ENCODE measurements around the gene PCMT1.
"Not testable (repeated sequence)": the region's sequence is repeated elsewhere in the genome, so short reads cannot be mapped to it uniquely, and the experiment has no call there.

The PCMT1 gene

DNA sequence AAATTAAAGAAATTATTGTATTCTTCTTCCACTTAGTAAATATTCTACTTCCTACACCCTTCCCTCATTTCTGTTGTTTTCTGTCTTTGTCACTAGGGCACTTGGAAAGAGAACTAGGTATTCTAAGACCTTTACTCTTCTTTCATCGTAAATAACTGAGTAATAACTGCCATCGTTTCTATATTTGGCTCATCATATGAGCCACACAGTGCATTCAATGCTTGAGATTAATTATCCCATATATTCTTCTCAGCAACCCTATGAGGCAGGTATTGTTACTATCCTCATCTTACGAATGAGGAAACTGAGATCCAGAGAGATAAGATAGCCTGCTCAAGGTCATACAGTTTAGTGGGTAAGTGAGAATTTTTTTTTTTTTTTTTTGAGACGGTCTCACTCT, 75.8 kb downstream of the PCMT1 start:
- no peak for DNase-seq

DNA sequence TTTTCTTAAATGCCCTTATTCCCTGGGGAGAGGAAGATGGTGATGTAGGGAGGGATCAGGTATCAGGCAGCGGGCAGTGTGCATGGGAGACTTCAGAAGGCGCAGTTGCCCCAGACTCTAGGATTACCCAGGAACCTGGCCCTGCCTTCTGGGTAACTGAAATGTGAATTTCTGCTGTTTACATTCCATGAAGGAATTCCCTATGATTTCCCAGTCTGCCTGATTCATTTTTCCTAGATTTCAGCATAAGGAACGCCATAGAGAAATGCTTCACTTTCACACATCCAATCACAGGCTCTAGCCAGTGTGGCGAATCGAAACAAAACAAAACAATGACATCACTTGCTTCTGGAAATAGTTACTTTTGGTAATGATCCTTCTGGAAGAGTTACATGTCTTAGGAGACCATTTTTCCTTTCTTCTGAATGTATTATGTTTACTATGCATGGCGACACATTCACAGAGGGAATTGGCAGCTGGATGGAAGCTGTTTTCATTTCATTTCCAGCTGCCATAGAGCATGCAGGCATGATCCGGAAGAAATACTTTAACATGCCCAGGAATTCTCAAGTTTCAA, 81.3 kb downstream of the PCMT1 start:
- no peak for DNase-seq

DNA sequence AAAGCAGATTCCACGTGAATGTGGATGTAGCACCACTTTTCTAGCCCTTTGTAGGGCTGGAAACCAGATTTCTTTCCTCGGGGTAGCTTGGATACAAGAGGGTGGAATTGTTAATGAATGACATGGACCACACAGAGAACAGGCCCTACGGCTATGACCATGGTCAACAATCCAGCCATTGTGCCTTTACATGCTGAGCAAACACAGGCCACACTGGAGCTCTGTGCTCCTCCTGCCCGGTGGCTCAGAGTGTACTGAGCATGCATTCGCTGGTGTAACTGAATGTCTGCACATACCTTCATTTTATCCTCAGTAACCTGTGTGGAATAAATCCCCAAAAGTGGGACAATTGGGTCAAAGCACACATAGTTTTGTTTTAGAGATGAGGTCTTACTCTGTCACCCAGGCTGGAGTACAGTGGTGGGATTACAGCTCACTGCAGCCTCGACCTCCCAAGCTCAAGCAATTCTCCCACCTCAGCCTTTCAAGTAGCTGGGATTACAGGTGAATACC, 81.8 kb downstream of the PCMT1 start:
- no peak for DNase-seq

DNA sequence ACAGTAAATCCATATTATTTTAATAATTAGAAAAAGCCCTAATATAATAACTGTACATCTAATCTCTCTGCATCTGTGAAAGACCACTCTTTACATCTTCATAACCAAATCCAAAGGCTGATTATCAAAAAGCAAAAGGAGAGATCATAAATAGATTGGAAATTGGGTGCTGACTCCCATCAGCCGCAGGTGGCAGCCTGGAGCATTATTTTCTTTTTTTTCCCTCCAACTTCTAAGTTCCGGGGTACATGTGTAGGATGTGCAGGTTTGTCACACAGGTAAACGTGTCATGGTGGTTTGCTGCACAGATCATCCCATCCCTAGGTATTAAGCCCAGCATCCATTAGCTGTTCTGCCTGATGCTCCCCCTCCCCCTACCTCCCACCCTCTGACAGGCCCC, 84.1 kb downstream of the PCMT1 start:
- DNase-seq, result no peak

DNA sequence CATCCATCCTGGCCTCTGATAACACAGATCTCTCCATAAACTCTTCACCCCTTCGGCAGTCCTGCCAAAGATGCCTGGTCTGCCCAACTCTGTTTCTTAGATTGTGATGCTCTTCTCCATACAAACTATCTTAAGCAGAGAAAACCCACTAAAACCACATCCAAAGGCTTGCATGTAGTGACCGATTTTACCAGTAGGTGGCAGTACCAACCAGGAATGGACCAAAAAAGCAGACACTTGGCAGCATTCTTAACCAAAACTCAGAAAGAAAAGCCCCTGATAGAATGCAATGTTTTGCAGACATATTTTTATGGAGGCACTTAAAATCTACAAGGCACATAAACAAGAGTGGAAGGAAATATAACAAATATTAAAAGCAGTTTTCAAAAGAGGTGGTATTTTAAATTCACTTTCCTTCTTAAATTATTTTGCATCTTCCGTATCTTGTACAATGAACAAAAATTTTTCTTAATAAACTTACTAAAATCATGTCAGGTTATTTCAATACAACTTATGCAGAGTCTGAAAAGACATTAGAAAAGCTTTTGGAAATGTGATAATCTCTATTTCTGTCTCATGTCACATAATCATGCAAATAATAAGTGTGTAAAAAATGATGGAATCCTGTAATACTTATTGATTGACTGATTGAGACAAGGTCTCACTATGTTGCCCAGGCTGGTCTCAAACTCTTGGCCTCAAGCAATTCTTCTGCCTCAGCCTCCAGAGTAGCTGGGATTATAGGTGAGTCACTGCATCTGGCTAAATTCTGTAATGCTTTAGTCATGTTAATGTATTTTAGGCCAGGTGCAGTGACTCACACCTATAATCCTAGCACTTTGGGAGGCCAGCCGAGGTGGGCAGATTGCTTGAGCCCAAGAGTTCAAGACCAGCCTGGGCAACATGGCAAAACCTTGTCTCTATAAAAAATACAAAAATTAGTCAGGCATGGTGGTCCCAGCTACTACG, 85.3 kb downstream of the PCMT1 start:
- peak; percentile 60 for DNase-seq

DNA sequence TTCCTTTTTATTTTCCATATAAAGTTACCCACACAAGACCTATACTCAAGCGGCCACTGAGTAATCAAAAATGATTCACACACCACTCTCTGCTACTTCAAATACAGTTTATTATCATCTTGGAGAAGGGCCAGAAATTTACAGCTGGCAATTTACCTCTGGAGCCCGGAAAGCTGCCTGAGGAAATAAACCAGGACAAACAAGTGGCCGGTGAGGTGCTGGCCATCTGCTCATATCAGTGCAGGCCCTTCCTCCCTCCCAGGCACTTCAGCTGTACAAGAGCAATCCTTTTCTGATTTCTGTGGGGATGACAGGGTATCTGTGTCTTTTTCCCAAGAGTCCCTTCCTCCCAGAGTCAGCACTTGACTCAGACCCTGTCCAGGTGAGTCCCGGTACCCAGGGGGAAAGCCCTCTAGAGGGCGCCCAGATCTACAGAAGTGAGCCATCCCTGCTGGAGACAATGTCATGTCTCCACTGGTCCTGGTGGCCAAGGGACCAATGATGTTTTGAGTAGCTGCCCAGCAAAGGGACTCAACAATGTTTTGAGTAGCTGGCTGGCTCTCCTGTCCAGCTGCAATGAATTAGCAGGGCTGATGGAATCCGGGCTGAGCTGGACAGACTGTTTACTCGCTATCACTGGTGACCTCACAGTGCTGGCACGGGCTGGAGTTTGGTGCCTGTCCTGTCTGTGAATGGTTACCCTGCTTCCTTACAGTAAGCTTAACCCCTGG, 91.0 kb downstream of the PCMT1 start:
- peak; percentile 49 for DNase-seq

DNA sequence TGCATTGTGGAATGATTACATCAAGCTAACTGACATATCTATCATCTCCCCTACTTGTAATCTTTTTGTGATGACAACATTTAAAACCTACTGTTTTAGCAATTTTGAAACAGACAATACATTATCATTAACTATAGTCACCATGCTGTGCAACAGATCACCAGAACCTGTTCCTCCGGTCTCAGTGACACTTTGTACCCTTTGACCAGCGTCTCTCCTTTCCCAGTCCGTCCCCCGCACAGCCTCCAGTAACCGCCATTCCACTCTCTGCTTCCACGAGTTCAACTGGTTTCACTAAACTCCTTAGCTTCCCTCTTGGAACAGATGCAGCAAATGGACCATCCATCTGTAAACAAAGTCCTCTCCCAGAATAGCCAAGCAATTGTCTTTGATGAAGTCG, 92.8 kb downstream of the PCMT1 start:
- DNase-seq, result no peak

DNA sequence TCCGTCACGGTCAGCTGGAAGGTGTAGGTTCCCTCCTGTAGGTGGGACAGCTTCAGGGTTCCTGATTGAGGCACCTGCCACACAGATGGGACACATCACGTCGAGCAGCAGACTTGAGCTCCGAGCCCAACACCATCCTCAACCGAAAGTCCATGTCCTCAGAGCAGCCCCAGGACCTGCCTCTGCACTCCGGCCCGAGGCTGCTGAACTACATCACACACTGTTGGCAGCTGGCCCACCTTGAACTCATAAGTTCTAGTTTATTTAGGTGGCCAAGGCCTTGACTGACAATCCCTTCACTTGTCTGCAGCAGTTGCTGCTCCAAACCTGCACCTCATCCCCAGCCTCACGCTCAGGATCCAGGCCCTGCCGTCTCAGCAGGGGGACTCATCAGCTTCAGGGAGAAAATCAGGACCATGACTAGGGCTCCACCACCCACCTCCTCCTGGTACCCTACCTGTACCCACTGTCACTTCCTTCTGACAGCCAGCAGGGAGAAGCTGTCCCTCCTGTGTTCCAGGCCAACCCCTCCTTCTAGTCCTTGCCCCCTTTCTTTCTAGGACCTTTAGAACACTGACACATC, 93.6 kb downstream of the PCMT1 start:
- no peak for DNase-seq

DNA sequence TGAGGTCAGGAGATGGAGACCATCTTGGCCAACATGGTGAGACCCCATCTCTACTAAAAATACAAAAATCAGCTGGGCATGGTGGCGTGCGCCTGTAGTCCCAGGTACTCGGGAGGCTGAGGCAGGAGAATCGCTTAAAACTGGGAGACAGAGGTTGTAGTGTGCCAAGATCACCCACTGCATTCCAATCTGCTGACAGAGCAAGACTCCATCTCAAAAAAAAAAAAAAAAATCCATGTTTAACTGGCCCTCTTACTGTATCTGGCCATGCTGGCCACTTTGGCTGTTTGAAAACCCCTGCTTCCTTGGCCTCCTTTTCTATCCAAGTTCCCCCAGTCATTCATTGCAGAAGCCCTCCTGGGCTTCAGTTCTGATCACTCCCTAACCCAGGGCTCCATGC, 94.5 kb downstream of the PCMT1 start:
- DNase-seq, result not testable (repeated sequence)

DNA sequence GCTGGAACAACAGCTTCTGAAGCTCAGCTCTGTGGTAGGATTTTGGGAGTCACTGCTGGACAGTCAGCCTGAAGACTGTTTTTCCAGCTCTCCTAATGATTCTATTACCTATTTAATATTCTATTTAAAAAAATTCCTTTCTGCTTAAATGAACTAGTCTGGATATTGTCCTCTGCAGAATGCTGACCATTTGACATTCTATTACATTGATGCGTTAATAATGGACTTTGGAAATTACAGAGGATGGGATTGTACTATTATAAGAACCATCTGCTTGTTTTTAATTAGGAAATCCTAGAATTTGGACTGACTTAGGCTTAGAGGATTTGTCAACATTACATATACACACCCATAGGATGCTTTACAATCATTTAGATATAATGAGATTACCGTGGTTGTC, 94.9 kb downstream of the PCMT1 start:
- no peak for DNase-seq

DNA sequence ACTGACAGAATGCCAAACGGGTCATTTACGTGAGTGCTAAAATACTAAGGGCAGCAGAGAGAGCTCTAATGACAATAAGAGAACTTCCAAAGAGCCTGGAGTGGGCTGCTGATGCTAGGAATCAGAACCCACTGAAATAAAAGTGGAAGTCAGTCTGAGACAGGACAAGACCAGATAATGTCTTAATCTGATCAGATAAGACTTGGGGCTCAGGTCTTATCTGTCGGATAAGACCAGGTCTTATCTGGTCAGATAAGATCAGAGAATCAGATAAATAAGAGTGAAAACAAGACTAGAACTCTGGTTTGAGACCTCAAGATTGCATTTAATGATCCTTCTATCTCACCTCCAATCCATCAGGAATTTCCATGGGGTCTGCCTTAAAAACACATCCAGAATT, 96.0 kb downstream of the PCMT1 start:
- no peak for DNase-seq

DNA sequence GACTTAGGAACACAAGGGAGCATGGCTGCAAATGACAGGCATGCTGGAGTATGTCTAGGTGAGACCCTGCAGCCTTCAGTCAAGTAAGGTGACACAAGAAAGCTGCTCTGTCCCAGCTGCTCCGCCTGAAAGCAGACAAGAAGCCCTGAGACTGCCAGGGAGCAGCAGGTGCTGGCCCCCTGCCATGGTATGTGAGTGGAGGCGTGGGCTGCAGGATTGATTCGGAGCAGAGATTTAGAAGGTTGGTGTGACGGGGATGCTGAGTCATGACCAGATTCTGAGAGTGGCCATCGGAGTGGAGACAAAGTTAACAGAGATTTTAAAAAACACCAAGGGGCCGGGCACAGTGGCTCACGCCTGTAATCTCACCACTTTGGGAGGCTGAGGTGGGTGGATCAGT, 96.8 kb downstream of the PCMT1 start:
- peak; percentile 78 for DNase-seq

DNA sequence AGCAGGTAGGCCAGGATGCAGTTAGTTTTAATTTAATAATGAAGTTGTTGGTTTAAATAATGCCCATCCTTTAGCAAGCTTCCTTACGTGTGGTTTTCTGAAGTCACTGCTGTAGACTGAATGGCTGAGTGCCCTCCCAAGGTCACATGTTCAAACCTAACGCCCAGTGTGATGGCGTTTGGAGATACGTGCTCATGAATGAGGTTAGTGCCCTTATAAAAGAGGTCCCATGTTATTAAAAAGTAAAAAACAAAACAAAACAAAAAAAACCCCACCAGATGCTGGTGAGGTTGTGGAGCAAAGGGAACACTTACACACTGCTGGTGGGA, 98.4 kb downstream of the PCMT1 start:
- DNase-seq, result no peak

DNA sequence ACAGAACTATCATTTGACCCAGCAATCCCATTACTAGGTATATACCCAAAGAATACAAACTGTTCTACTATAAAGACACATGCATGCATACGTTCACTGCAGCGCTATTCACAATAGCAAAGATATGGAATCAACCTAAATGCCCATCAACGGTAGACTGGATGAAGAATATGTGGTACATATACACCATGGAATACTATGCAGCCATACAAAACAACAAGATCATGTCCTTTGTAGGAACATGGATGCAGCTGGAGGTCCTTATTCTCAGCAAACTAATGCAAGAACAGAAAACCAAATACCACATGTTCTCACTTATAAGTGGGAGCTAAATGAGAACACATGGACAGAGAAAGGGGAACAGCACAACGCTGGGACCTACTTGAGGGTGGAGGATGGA, 98.8 kb downstream of the PCMT1 start:
- DNase-seq, result not testable (repeated sequence)

DNA sequence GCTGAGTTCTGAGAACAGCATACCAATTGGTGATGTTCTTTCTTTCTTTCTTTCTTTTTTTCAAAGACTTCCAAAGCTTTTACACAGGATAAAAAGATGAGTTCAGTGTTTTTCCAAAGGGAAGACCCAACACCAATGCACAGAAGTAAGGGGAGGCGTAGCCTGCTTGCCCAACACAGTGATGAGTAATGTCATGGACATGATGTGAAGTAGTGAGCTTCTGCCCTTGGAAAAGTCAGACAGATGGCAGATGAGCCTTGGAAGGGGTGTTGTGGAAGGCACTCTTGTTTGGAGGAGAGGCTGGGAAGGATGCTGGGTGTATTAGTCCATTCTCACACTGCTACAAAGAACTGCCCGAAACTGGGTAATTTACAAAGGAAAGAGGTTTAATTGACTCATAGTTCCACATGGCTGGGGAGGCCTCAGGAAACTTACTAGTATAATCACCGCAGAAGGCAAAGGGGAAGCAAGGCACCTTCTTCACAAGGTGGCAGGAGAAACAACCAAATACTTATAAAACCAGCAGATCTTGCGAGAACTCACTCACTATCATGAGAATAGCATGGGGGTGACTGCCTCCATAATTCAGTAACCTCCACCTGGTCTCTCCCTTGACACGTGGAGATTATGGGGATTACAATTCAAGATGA, 102.0 kb downstream of the PCMT1 start:
- no peak for DNase-seq

DNA sequence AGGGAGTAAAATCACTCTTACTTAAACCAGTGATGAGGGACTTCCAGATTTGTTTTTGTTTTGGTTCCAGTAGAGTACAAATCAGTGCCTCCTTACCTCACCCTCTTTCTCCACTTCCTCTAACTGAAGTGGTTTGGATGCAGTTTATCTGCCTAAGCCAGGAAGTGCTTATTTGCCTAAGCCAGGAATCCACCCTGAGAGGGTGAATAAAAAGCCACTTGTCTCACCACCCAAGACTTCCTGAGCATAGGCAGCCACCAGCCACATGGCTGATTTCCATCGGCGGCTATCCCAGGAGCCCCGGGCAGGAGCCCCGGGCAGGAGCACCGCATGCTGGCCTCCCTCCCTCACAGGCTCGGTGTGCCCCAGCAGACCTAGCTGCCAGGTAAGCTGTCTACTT, 102.6 kb downstream of the PCMT1 start:
- no peak for DNase-seq

DNA sequence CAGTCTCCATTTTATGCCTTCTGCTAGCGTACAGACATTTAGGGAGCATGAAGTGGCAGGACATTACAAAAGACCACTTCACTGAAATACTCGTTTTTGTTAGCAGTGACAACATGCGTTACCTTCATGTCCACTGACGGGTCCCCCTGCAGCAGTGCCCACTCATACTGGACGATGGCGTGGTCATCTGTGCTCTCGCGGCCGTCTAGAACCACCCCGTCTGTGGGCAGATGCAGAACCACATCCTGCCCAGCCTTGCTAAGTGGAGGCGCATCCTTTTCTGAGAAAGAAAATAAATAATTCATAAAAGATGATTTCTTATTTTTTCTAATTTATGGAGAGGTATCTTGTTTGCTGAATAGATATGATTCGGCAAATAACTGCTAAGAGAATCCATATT, 103.3 kb downstream of the PCMT1 start:
- DNase-seq, result no peak

DNA sequence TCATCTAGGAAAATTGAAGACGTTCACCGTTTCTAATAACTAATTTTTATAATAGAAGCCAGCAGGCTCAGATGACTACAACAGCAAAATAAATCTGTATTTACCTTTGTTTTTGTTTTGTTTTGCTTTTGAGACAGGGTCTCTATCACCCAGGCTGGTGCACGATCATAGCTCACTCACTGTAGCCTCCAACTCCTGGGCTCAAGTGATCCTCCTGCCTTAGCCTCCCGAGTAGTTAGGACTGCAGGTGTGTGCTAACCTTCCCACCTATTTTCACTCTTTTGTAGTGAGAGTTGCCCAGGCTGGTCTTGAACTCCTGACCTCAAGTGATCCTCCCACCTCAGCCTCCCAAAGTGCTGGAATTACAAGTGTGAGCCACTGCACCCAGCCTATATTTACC, 104.5 kb downstream of the PCMT1 start:
- not testable (repeated sequence) for DNase-seq

DNA sequence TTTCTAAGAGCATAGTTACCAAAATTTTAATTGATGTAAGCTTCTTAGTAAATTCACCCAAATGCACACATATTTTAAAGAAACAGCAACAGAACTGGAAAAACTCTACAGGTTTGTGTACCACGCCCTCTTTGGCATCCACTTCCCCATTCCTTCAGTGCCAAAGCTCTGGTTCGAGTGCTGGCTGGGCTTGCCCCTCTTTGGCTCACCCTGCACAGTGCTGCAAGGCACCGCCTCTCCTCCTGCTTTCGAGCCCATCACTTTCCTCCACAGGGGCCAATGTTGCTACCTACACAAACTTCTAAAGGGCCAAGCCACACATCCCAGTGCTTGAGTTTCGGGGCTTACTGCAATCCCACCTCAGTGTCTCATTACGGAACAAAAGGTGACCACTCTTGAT, 105.0 kb downstream of the PCMT1 start:
- DNase-seq, result no peak

DNA sequence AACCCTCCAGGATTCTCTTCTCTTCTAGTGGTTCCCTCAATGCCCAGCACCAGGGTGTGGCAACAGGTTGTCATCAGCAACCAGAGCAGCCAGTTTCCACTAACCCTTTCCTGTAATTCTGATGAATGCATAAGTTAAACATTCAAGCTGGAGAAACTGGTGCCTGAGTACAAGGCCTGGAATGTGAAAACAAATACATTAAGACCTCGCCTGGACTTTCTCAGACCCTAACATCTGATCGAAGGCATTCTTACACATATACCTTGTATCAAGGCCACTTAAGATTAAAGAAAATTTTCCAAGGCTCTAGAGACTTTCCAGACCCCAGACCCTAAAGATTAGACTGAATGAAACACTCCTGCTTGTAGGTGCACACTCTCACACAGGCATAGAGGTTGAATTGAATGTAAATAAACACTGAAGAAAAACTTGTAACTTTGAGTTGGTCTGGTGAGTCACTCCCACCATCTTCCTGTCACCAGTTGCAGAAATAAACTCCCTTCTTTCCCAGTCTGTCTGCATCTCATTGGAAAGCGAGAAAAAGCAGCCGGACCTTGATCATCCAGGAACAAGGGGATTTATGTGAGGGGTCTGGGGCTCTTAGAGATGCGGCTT, 105.6 kb downstream of the PCMT1 start:
- DNase-seq, result peak; percentile 80

DNA sequence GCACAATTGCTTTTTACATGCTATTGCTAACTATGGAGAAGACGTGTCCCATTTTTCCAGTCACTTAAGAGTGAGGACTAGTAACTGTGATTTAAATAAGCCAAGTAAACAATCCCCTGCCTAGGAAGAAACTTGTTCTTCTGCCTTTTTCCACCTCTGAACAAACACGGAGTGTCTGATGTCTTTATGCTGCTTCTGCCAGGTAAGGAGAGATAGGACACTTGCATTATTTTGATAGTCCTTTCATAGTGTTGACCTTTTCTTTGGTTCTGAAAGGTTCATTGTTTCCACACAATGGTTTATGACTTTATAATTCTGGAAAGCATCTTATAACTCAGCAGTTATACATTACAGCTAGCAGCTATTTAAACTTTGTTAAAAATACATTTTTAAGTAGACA, 106.2 kb downstream of the PCMT1 start:
- no peak for DNase-seq

DNA sequence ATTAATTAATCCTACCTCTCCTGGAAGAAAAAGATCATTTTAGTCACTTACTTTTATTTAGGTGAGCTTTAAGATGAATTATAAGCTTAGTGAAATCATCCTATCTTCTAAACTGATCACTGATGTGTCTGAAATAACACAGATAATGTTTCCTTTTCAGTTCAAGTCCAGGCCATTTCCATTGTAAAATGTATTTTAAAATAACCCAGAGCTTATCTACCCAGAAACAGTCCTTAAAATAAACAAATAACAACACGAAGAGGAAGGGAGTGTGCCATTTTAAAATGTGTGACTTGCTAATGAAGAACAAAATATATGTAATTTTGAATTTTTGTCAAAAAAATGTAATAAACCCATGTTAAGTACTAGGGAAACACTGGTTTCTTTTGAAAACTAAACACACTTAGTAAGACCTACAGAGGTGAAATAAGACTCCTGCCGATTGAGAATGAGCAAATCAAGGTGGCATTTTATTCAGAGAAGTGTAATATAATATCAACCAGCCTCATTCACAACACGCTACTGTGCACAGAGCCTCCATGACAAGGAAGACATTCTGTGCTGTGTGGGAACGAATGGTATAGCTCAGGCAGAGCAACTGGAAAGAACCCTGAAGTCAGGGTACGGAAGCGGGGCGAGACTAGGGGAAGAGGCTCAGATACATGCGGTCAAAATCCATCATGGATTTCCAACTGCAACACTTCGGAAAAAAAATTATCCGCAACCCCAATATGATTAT, 106.9 kb downstream of the PCMT1 start:
- no peak for DNase-seq
